Tibial artery (tissue), 4 donors: Measurements from ENCODE around the gene PCDH18.
A peak's percentile ranks its signal among the peaks of the same experiment; 100 is the strongest.

Experiments used
- DNase-seq, 2 donors: peaks; one replicate each; pipeline ENCODE4 v3.0.0-alpha.2; 2019
- H3K27ac ChIP-seq, 2 donors: fragments of 200-600 bp; sonication (generic) in 1 of 2; 1 replicate in 1 of 2; 2 replicates in 1 of 2; pipeline ENCODE4 v1.5.1; 2018 to 2019; ENCODE audit warnings: mild to moderate bottlenecking in 1 of 2
- H3K27me3 ChIP-seq, 2 donors: fragments of 200-600 bp; sonication (generic) in 1 of 2; one replicate each; pipeline versions ENCODE4 v1.5.1 to v1.6.0; 2016 to 2019
- H3K36me3 ChIP-seq, 3 donors: fragments of 200-600 bp; sonication (generic) in 2 of 3; one replicate each; pipeline ENCODE4 v1.5.1; 2016 to 2019; ENCODE audit warnings: mild to moderate bottlenecking in 2 of 3
- H3K4me1 ChIP-seq, 4 donors: fragments of 200-600 bp; sonication (generic) in 2 of 4; 1 replicate in 3 of 4; 2 replicates in 1 of 4; pipeline ENCODE4 v1.5.1; 2016 to 2019
- H3K4me3 ChIP-seq, 2 donors: fragments of 200-600 bp; sonication (generic) in 1 of 2; 1 replicate in 1 of 2; 2 replicates in 1 of 2; pipeline ENCODE4 v1.5.1; 2018 to 2019; ENCODE audit warnings: mild to moderate bottlenecking in 2 of 2
- H3K9me3 ChIP-seq, 3 donors: fragments of 200-600 bp; sonication (generic) in 1 of 3; one replicate each; pipeline ENCODE4 v1.5.1; 2016 to 2019
- CTCF ChIP-seq, 2 experiments: fragments of 200-600 bp in 1 of 2; fragments of 450-650 bp in 1 of 2; IDR thresholded peaks; one replicate each; pipeline ENCODE4 v1.5.1; 2017 to 2019; ENCODE audit warnings: antibody characterized with exemption in 2 of 2, mild to moderate bottlenecking in 1 of 2, moderate library complexity in 1 of 2
- intact Hi-C: fragments of 100-400 bp; cut with DNase I; formaldehyde crosslinking; loops from one replicate; pipeline ENCODE4 v1.15.0; 2023; ENCODE audit warnings: low total_unique reads

The PCDH18 gene, protein sequence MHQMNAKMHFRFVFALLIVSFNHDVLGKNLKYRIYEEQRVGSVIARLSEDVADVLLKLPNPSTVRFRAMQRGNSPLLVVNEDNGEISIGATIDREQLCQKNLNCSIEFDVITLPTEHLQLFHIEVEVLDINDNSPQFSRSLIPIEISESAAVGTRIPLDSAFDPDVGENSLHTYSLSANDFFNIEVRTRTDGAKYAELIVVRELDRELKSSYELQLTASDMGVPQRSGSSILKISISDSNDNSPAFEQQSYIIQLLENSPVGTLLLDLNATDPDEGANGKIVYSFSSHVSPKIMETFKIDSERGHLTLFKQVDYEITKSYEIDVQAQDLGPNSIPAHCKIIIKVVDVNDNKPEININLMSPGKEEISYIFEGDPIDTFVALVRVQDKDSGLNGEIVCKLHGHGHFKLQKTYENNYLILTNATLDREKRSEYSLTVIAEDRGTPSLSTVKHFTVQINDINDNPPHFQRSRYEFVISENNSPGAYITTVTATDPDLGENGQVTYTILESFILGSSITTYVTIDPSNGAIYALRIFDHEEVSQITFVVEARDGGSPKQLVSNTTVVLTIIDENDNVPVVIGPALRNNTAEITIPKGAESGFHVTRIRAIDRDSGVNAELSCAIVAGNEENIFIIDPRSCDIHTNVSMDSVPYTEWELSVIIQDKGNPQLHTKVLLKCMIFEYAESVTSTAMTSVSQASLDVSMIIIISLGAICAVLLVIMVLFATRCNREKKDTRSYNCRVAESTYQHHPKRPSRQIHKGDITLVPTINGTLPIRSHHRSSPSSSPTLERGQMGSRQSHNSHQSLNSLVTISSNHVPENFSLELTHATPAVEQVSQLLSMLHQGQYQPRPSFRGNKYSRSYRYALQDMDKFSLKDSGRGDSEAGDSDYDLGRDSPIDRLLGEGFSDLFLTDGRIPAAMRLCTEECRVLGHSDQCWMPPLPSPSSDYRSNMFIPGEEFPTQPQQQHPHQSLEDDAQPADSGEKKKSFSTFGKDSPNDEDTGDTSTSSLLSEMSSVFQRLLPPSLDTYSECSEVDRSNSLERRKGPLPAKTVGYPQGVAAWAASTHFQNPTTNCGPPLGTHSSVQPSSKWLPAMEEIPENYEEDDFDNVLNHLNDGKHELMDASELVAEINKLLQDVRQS

GRCh38 chr4:137531986-137532868 is at the start of gene PCDH18:
Gene PCDH18 (minus strand): TSS chr4:137532494. CDS start chr4:137532088, 406 bp downstream.
- Histone ChIP-seq H3K9me3 (no peaks in the 10 kb centered on the region), H3K36me3 (no peaks in the 10 kb centered on the region), H3K27ac (peak within 1 kb of the TSS; percentile 90 to 92), H3K27me3 (no peaks in the 10 kb centered on the region), H3K4me3 (peak within 1 kb of the TSS; percentile 62 to 67), H3K4me1 (peaks cover 0 to 17% (median 5%) of the 10 kb centered on the region in 4 donors)
- intact Hi-C loops: loop anchor here (5.0 to 10.0 kb wide), 2 partner anchors 173 to 330 kb away; no protein-coding TSS in a partner anchor
- peak; percentile 97 for DNase-seq
- TF ChIP-seq CTCF (IDR thresholded peaks at IDR 0.05): no peak

DNA sequence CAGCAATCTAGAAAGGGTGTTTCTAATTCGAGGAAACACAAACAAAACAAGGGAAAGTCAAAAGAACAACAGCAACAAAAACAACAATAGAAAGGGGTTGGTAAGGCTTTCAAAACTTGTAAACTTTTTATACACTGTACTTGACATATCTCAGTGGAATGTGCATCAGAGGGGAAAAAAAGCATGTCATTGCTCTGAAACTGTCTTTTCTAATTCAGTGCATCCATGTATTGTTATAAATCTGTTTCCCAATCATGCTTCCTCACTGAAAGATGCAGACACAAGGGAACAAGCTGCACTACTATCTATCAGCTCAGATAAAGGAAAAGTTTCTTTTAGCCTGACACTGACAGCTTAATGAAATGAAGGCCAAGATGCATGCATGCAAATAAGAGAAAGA is 44.2 kb upstream of the PCDH18 start:
- H3K27ac ChIP-seq: no peak overlapping the region

DNA sequence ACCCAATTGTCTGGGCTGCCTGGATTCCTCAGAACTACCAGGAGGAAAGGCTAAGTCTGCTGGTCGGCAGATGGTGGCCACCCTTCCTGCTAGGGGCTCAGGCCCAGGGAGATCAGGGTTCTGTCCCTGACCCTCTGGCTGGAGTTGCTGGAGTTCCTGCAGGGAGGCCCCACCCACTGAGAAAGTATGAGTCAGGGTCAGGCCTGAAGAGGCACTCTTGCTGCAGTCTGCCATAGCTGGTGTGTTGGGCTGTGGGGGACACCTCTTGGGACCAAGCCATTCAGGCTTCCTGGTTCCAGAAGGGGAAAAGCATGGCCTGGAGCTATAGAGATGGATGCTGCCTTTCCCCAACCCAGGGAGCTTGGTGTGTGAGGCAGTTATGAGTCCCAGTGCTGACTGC is 40.4 kb upstream of the PCDH18 start:
- Histone ChIP-seq H3K36me3 (no peaks in the 10 kb centered on the region), H3K27me3 (no peaks in the 10 kb centered on the region), H3K4me3 (no peak overlapping the region), H3K27ac (no peak overlapping the region), H3K4me1 (no peaks in the 10 kb centered on the region), H3K9me3 (no peaks in the 10 kb centered on the region)
- no peak for DNase-seq
- no peak for TF ChIP-seq CTCF (IDR thresholded peaks at IDR 0.05)
- intact Hi-C loops: no loop called here

More for the DNA sequence above, 44.2 kb upstream of the PCDH18 start:
- no peaks in the 10 kb centered on the region for H3K36me3 ChIP-seq
- TF ChIP-seq CTCF (IDR thresholded peaks at IDR 0.05): no peak
- no peak overlapping the region for H3K4me3 ChIP-seq
- H3K9me3 ChIP-seq: no peaks in the 10 kb centered on the region
- intact Hi-C loops: no loop called here
- DNase-seq: no peak
- H3K4me1 ChIP-seq: no peaks in the 10 kb centered on the region
- no peaks in the 10 kb centered on the region for H3K27me3 ChIP-seq

- no peak overlapping the region for H3K27ac ChIP-seq
- H3K27me3 ChIP-seq: no peaks in the 10 kb centered on the region
- TF ChIP-seq CTCF (IDR thresholded peaks at IDR 0.05): no peak
- no peaks in the 10 kb centered on the region for H3K4me1 ChIP-seq
- no peaks in the 10 kb centered on the region for H3K36me3 ChIP-seq
- no peaks in the 10 kb centered on the region for H3K9me3 ChIP-seq
- H3K4me3 ChIP-seq: no peak overlapping the region
- DNase-seq: no peak
- intact Hi-C loops: no loop called here
Observed at GRCh38 chr4:137572163-137572562, 39.9 kb upstream of the PCDH18 start.

GRCh38 chr4:137559801-137560200 is 27.5 kb upstream of the PCDH18 start:
- Histone ChIP-seq H3K27me3 (no peaks in the 10 kb centered on the region), H3K27ac (no peak overlapping the region), H3K4me1 (no peaks in the 10 kb centered on the region), H3K4me3 (no peak overlapping the region), H3K9me3 (no peaks in the 10 kb centered on the region), H3K36me3 (no peaks in the 10 kb centered on the region)
- intact Hi-C loops: no loop called here
- no peak for TF ChIP-seq CTCF (IDR thresholded peaks at IDR 0.05)
- DNase-seq: no peak
